ENCODE measurements around the gene MYL4. TPM values are rescaled to one million over a fixed set of nuclear protein-coding genes. Genes with fewer than 3 reads are reported as not detected.
A peak's percentile ranks its signal among the peaks of the same experiment; 100 is the strongest.

The MYL4 gene
- total and polyA plus RNA-seq, 2 of the 8 experiments (the other 6 are each of a cell fraction or from before 2014, with no cell fraction given), result 0.12 TPM; not detected in 1

- H4K91ac ChIP-seq (replicated peaks; ENCODE audit: insufficient read length, low read length), result no peak overlapping the region
- no peak overlapping the region for H3K4me2 ChIP-seq (ENCODE audit: insufficient read depth in 1 of 2, low read depth in 2 of 2, low read length in 2 of 2)
- no peaks in the 10 kb centered on the region for H3K36me3 ChIP-seq (ENCODE audit: control insufficient read depth in 2 of 4, insufficient read depth in 4 of 4, low read length in 3 of 4)
- H2AK5ac ChIP-seq (ENCODE audit: low read depth, low read length), result no peak overlapping the region
- no peak overlapping the region for H3K14ac ChIP-seq (ENCODE audit: insufficient read length)
- H2BK5ac ChIP-seq (ENCODE audit: low read depth, low read length), result no peak overlapping the region
- H3K56ac ChIP-seq (replicated peaks; ENCODE audit: insufficient read length, low read depth, low read length), result no peak overlapping the region
- no peak overlapping the region for H2AFZ ChIP-seq (ENCODE audit: low read length)
- H3K4ac ChIP-seq (replicated peaks; ENCODE audit: insufficient read length, low read depth, low read length), result no peak overlapping the region
- no peak overlapping the region for H2BK20ac ChIP-seq (ENCODE audit: low read length)
- H4K5ac ChIP-seq (ENCODE audit: insufficient read length, low read depth, low read length), result no peak overlapping the region
- no peaks in the 10 kb centered on the region for H3K23me2 ChIP-seq (ENCODE audit: low read depth, low read length)
- FAIRE-seq (no peak), DNase-seq (ENCODE audit: low read depth in 1 of 2, low spot score in 2 of 2) (no peak)
- H4K8ac ChIP-seq (ENCODE audit: extremely low read depth, insufficient read depth, low read length), result no peak overlapping the region
- H3K9ac ChIP-seq (replicated peaks in 1 of 4; ENCODE audit: extremely low read depth in 1 of 4, low read depth in 3 of 4, low read length in 3 of 4), result 0 out of 7 replicates have a peak overlapping the region, but pooled peaks of 1 of the 4 experiments have one; percentile 1
- H2BK12ac ChIP-seq (ENCODE audit: low read depth, low read length), result no peak overlapping the region
- POLR2A ChIA-PET (ENCODE audit: partially characterized antibody), result no interaction called here
- CTCF ChIA-PET (ENCODE audit: partially characterized antibody), result interaction anchor here (0.8 to 0.9 kb wide), 2 partner anchors 17 to 43 kb away, joined by 3 to 4 read pairs; no protein-coding TSS in a partner anchor
- 91% methylated on average over 2 of the region's 2 CpGs; no CpG with 5 or more reads in 1 of the 2 experiments for WGBS, 2 experiments (ENCODE audit: extremely low coverage in 1 of 2, insufficient coverage in 1 of 2, insufficient read length in 1 of 2, insufficient replicate concordance in 2 of 2, low coverage in 1 of 2, low lambda C conversion rate in 2 of 2, missing lambda C conversion rate in 1 of 2)
- no peak overlapping the region for H2BK15ac ChIP-seq (ENCODE audit: low read length)
- no peaks in the 10 kb centered on the region for H3K79me2 ChIP-seq (ENCODE audit: control insufficient read depth in 1 of 2, insufficient read depth in 2 of 2, low read length in 2 of 2)
- no peak overlapping the region for H3K23ac ChIP-seq (ENCODE audit: insufficient read length)
- H3K18ac ChIP-seq (ENCODE audit: extremely low read depth, low read length), result no peak overlapping the region
- no peak overlapping the region for H3K27ac ChIP-seq (ENCODE audit: low read depth, low read length)
- peaks cover 6 to 18% (median 11%) of the 10 kb centered on the region in 4 experiments for H3K4me1 ChIP-seq (replicated peaks in 1 of 4; ENCODE audit: control insufficient read depth in 3 of 4, insufficient read depth in 4 of 4, low read length in 3 of 4)
- no peaks in the 10 kb centered on the region for H3K27me3 ChIP-seq (replicated peaks in 1 of 4; ENCODE audit: control insufficient read depth in 3 of 4, extremely low read depth in 1 of 4, insufficient read depth in 3 of 4, low read length in 3 of 4)
- no peak overlapping the region for H2BK120ac ChIP-seq (replicated peaks; ENCODE audit: low read depth, low read length)
- H3K4me3 ChIP-seq (ENCODE audit: extremely low read depth in 1 of 4, insufficient read depth in 2 of 4, low read depth in 3 of 4, low read length in 4 of 4), result no peak overlapping the region
- no peaks in the 10 kb centered on the region for H4K20me1 ChIP-seq (replicated peaks in 1 of 2; ENCODE audit: control insufficient read depth in 1 of 2, insufficient read depth in 2 of 2, low read length in 2 of 2)
- H3K79me1 ChIP-seq (ENCODE audit: low read depth, low read length), result no peaks in the 10 kb centered on the region
- H3K9me3 ChIP-seq (ENCODE audit: insufficient read depth in 2 of 2, low read depth in 1 of 2, low read length in 1 of 2), result peaks cover 5 to 6% of the 10 kb centered on the region in 2 experiments; a peak in 1 of 4 replicates
These were observed 64.1 kb downstream of the MYL4 start for GRCh38 chr17:47273245-47273644.
